Posterior cingulate gyrus (tissue), 11 donors: ENCODE results near the gene MYD88.
A peak's percentile ranks its signal among the peaks of the same experiment; 100 is the strongest.

ENCODE experiments used
- DNase-seq, 10 donors: peaks; one replicate each; pipeline versions ENCODE4 v3.0.0 to v3.0.0-alpha.2; 2020 to 2021; ENCODE audit warnings: mixed read lengths in 3 of 10
- intact Hi-C: fragments of 100-400 bp; cut with DNase I; formaldehyde crosslinking; loops from one replicate; pipeline ENCODE4 v1.15.1; 2023

MYD88 gene

DNA sequence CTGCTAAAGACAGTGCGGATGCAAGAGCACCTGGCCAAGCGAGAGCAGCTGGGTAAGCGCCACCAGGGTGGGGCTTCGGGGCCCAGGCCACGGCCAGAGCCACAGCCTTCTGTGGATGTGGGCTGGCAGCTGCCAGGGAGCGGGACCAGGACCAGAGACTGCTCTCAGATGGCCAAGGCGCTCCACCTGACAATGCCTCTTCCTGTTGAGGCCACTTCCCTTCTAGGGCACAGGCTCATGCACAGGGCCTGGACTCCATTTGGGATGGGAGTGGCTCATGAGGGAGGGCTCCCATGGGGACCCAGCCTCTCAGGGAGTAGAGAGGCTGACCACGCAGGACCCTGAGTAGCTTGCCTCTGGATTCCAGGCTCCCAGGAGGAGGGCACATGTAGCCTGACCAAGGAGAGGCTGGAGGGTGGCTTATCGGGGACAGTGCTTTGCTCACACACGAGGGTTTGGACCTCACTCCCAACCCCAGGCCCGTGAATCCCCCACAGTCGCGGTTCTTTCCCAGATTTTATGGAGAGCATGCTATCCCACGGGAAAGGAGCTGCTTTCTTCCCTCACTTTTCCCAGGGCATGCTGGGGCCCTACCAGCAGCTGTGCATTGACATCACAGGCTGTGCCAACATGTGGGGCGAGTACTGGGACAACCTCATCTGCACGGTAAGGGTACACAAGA is 26.6 kb upstream of the MYD88 start:
- DNase-seq, result peak in 1 of 10 donors; percentile 53
- intact Hi-C loops, result no loop called here

- DNase-seq, result peak in 2 of 10 donors; percentile 50 to 62
- intact Hi-C loops, result no loop called here
Observed at GRCh38 chr3:38112378-38112761, 26.1 kb upstream of the MYD88 start.

DNA sequence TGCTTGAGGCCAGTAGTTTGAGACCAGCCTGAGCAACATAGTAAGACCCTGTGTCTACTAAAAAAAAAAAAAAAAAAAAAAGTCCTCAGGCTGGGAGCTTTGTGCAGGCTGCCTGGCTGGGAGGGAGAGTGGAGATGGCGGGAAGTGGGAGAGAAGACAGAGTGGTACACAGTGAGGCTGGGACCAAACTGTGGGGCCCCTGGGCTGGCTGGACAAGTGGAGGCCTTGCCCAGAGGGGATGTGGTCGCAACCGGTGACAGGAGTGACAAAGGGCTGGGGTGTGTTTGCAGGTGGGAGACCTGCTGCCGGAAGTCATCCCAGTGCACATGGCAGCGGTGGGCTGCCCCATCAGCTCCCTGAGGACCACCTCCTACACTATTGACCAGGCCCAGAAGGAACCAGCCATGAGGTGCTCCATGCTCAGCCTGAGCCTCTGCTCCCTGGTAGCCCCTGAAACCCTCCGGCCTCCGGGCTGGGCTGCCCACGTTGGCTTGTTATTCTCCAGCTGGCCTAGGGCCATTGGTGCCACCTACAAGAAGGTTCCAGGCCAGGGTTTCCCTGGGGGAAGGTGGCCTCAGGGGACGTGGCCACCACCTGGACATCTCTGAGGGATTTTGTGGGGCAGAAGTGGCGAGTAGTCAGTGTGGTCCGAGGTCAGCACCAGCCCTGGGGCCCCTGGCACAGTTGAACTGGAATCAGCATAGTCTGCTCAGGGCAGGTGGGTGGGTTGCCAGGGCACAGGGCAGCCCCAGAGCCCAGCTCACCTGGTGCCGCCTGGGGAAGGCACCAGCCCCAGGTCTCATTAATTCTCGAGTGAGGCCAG is 24.2 kb upstream of the MYD88 start:
- DNase-seq, result peak in 2 of 10 donors; percentile 43 to 69
- intact Hi-C loops, result no loop called here

- peak in 1 of 10 donors; percentile 61 for DNase-seq
- intact Hi-C loops, result loop anchor here (5.0 kb wide), 1 partner anchor 237 kb away; no protein-coding TSS in a partner anchor
Observed at GRCh38 chr3:38114875-38115644, 23.4 kb upstream of the MYD88 start.

GRCh38 chr3:38115645-38116427 is 22.6 kb upstream of the MYD88 start:
- peak in 1 of 10 donors; percentile 63 for DNase-seq
- intact Hi-C loops, result loop anchor here (5.0 kb wide), 1 partner anchor 236 kb away; no protein-coding TSS in a partner anchor

GRCh38 chr3:38116471-38117162 is 21.8 kb upstream of the MYD88 start:
- intact Hi-C loops, result loop anchor here (5.0 kb wide), 1 partner anchor 236 kb away; no protein-coding TSS in a partner anchor
- peak in 4 of 10 donors; percentile 5 to 72 (median 45) for DNase-seq

GRCh38 chr3:38117163-38117716 is 21.2 kb upstream of the MYD88 start:
- peak in 4 of 10 donors; percentile 19 to 84 (median 72) for DNase-seq
- intact Hi-C loops, result loop anchor here (5.0 kb wide), 1 partner anchor 235 kb away; no protein-coding TSS in a partner anchor

- DNase-seq, result peak in 8 of 10 donors; percentile 44 to 94 (median 55)
- intact Hi-C loops, result loop anchor here (5.0 kb wide), 1 partner anchor 234 kb away; no protein-coding TSS in a partner anchor
Observed at GRCh38 chr3:38117748-38118420, 20.6 kb upstream of the MYD88 start.

- intact Hi-C loops, result loop anchor here (5.0 kb wide), 1 partner anchor 234 kb away; no protein-coding TSS in a partner anchor
- peak in 2 of 10 donors; percentile 34 to 48 for DNase-seq
Observed at GRCh38 chr3:38118421-38119247, 19.8 kb upstream of the MYD88 start.

GRCh38 chr3:38119248-38119544 is 19.3 kb upstream of the MYD88 start:
- no peak for DNase-seq
- intact Hi-C loops, result loop anchor here (5.0 kb wide), 1 partner anchor 233 kb away; no protein-coding TSS in a partner anchor

DNA sequence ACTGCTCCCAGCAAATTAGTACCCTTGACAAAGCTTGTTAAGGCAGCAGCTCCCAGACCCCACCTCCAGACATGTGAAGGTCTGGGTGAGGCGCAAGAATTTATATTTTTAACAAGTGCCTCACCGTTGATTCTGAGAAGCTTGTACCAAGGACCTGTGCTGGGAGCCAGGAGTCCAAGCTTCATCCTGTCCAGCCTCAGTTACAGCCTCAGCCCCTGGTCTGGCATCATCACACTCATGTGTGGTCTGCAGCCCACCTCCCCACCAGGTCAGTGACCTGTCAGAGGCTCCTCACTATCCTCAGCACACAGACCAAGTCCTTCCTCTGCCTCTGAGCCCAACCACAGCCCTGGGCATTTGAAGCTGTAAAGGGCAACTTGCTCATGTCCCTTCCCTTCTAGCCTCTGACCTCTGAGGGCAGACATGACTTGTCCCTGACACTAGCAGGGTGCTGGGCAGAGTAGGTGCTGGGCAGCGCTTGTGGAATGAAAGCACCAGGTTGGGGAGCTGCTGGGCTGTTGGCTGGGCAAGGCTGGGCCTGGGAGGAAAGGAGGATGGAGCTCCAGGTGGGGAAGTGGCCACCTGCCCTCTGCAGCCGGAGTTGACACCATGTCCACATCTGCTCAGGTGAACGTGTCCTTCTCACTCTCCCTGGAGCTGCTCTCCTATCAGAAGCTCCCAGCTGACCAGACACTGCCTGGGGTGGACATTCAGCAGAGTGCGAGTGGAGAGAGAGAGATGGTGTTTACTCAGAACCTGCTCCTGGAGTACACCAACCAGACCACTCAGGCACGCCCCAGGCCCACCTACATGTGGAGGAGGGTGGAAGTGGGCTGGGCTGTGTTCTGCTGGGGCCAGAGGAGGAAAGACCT is 18.4 kb upstream of the MYD88 start:
- intact Hi-C loops, result loop anchor here (5.0 kb wide), 1 partner anchor 232 kb away; no protein-coding TSS in a partner anchor
- peak in 4 of 10 donors; percentile 9 to 77 (median 60) for DNase-seq

DNA sequence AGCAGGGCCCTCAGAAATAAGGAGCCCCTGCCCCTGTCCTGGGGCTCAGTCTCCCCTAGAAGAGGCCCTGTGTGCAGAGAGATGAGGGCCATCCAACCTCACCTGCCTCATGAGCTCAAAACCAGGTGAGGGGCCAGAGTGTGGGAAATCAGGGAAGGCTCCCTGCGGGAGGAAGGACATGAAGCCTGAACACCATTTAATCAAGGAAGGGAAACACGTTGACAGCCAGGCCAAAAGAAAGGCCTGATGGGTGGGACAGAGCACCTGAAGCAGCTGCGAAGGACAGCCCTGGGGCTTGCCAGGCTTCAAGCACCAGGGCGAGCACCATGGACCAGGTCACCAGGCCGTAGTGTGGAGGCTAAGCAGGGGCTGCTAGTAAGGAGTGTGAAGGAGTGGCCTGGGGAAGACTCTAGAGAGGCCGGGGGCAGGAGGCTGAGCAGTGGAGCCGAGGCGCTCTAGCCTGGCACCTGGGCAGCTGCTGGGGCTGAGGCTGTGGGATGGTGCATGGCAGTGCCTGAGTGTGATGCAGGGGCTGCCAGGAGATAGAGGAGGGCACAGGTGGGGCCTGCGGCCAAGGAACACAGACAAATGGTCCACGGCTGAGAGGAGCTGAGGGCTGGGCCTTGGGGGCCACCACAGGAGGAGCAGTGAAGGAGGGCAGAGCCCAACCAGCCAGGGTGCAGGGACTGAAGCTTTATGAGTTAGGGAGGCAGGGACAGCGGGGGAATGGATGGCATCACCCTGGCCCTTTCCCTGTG is 17.6 kb upstream of the MYD88 start:
- peak in 3 of 10 donors; percentile 10 to 80 (median 72) for DNase-seq
- intact Hi-C loops, result no loop called here

DNA sequence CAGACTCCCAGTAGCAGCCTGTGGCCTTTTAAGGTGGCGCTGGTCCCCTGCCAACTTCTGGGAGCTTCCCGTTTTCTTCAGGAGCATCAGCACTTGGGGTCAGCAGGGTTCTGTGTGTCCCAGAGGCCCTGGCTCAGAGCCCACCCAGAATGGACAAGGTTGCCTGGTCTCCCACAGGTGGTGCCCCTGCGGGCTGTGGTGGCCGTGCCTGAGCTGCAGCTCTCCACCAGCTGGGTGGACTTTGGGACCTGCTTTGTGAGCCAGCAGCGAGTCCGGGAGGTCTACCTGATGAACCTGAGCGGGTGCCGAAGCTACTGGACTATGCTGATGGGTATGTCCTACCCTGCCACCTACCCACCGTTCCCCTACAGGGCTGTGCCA is 17.0 kb upstream of the MYD88 start:
- peak in 3 of 10 donors; percentile 59 to 83 (median 79) for DNase-seq
- intact Hi-C loops, result no loop called here

DNA sequence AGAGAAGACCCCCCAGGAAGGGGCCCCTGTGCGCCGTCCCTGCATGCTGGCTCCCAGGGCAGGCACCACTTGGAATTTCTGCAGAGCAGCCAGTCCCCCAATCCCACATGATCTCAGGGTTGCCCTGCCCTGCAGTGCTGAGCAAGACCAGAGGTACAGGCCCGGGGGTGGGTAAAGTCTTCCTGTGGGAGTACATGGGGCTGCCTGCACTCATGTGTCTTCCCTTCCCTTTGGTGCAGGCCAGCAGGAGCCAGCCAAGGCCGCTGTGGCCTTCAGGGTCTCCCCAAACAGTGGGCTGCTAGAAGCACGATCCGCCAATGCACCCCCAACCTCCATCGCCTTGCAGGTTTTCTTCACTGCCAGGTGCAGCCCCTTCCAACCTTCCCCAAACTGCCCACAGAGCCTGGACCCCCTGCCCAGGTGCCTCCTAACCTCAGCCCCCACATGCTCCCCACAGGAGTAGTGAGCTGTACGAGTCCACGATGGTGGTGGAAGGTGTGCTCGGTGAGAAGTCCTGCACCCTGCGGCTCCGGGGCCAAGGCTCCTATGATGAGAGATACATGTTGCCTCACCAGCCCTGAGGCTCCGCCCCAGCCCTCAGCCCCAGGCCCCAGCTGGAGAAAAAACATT is 16.5 kb upstream of the MYD88 start:
- intact Hi-C loops, result no loop called here
- DNase-seq, result peak in 2 of 10 donors; percentile 41 to 78

DNA sequence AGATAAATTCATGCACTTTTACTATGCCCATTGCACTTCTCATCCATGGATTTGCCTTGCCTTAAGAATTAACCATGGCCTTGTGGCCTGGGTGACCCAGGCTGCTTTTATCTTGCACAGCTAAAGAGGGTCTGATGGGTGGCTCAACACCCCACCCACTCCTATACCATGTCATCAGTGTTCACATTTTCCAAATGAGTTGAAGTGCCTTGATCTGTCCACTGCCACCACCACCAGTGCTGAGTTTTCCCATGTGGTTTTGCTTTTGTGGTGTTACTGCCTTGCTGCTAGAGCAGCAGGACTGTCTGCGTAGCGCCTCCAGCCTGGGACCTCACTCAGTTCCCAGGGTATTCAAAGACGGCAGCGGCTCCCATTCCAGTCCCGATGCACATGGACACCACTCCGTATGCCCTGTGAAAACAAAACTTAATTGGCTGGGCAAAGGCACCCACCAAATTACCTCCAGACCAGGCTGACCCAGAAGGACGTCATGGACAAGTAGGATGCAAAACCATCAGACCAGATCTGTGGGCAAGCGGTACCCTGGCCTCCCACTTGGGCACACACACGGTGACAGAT is 15.7 kb upstream of the MYD88 start:
- DNase-seq, result peak in 2 of 10 donors; percentile 27 to 69
- intact Hi-C loops, result no loop called here
